ENCODE measurements around the gene MEGF8.
"Not testable (repeated sequence)": the region's sequence is repeated elsewhere in the genome, so short reads cannot be mapped to it uniquely, and the experiment has no call there.

The MEGF8 gene

GRCh38 chr19:42306646-42307045, 18.8 kb upstream of the MEGF8 start:
- no peak for FAIRE-seq

- FAIRE-seq, result no peak
These were observed 15.7 kb upstream of the MEGF8 start for GRCh38 chr19:42309686-42310085.

DNA sequence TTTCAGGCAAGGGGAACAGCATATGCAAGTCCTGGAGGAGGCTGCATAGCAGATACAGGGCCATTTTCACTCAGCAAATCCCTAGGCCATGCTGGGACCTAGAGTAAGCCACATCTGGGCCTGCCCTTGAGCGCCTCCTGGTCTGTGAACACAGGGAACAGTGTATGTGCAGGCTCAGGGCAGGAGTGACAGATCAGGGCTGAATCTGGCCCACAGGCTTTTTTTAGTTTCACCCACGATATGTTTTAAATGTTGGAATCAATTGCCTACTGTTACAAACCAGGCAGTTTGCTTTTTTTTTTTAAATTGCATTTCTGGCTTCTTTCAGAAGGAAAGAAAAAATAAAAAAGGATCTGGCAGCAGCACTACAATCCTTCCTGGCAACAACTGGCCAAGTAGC, 13.8 kb upstream of the MEGF8 start:
- no peak for FAIRE-seq

DNA sequence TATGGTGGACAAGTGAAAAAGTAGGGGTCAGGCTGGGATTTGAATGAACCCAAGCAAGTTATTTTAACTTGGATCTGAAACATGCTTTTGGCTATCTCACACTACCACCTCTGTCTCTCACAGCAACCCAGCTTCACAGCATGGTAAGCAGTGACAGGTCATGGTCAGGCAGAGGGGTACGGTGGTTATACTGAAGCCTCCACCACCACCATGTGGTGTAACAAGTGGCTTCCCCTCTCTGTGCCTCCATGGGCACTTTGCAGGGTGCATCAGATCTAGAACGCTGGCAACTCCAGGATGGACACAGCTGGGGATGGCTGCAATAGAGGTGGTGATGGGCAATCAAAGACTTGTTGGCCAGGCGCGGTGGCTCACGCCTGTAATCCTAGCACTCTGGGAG, 13.1 kb upstream of the MEGF8 start:
- no peak for FAIRE-seq

GRCh38 chr19:42313096-42313839, 12.2 kb upstream of the MEGF8 start, which contains the start of gene TMEM145:
TSS of gene TMEM145 (plus strand) at chr19:42313309. CDS start at chr19:42313377, 68 bp downstream.
- no peak for FAIRE-seq

DNA sequence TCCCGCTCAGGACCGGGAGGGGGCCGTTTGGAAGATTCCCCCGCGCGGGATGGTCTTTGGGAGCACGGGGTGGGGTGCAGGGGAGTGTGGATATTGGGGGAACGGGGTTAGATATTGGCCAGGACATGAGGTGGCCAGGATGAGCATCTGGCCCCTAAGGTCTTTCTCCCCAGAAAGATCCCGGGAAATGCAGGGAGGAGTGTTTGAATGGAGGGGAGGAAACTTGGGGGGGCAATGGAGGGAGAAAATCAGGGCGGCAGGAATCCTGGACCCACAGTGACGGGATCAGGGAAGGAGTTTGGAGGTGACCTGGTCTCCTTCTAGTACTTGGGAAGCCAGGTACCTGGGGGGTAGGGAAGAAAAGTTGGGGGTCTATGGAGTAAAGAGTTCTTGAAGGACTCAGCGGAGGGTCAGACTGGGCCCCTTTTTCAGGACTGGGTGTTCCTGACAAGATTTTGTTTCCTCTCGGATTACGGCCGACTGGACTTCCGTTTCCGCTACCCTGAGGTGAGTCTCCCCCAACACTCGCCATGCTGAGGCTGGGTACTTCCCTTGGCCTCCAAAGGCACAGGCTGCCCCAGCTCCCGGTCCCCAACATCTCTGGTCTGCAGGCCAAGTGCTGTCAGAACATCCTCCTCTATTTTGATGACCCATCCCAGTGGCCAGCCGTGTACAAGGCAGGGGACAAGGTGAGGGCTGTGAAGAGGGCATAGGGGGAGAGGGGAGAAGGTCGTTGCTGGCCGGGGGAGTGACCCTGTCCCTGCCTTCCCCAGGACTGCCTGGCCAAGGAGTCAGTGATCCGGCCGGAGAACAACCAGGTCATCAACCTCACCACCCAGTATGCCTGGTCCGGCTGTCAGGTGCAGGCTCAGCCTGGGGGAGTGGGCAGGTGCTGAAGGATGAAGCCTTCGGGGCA, 11.3 kb upstream of the MEGF8 start:
- no peak for FAIRE-seq

DNA sequence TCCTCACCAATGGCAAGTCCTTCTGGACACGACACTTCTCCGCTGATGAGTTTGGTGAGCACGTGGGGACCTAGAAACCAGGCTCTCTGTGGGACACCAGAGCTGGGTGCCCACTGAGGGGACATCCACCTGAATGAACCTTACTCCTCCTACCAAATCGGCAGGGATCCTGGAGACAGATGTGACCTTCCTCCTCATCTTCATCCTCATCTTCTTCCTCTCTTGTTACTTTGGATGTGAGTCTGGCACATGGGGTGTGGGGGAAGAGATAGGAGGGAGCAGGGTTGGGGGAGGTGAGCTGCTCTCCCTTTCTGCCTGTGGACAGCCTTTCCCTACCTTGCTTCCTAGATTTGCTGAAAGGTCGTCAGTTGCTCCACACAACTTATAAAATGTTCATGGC, 10.4 kb upstream of the MEGF8 start:
- no peak for FAIRE-seq

- no peak for FAIRE-seq
These were observed 8.9 kb upstream of the MEGF8 start for GRCh38 chr19:42316223-42317211.

DNA sequence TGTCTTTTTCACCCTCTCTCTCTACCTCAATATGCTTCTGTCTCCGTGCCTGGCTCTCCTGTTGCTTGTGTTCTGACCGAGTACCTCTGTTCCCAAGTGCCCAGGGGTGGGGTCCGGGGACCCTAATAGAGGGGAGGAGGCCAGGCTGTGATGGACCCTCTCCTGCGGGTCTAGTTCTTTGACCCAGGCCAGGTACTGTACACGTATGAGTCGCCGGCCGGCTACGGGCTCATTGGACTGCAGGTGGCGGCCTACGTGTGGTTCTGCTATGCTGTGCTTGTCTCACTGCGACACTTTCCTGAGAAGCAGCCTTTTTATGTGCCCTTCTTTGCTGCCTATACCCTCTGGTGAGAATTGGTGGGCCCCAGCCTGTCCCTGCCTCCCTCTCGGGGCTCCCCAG, 7.9 kb upstream of the MEGF8 start:
- FAIRE-seq, result no peak

GRCh38 chr19:42322305-42322704, 3.1 kb upstream of the MEGF8 start:
- no peak for FAIRE-seq

DNA sequence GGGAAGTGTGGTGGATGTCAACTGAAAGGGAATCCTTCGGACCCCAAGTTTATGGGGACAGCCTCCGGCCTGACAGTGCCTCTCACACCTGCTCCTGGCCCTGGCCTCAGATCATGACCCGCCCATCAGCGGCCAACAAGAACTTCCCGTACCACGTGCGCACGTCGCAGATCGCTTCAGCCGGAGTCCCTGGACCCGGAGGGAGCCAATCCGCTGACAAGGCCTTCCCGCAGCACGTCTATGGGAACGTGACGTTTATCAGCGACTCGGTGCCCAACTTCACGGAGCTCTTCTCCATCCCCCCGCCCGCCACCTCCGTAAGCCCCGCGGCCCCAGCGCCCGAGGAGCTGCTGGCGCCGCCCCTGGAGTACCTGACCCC, 2.0 kb upstream of the MEGF8 start:
- FAIRE-seq, result no peak

DNA sequence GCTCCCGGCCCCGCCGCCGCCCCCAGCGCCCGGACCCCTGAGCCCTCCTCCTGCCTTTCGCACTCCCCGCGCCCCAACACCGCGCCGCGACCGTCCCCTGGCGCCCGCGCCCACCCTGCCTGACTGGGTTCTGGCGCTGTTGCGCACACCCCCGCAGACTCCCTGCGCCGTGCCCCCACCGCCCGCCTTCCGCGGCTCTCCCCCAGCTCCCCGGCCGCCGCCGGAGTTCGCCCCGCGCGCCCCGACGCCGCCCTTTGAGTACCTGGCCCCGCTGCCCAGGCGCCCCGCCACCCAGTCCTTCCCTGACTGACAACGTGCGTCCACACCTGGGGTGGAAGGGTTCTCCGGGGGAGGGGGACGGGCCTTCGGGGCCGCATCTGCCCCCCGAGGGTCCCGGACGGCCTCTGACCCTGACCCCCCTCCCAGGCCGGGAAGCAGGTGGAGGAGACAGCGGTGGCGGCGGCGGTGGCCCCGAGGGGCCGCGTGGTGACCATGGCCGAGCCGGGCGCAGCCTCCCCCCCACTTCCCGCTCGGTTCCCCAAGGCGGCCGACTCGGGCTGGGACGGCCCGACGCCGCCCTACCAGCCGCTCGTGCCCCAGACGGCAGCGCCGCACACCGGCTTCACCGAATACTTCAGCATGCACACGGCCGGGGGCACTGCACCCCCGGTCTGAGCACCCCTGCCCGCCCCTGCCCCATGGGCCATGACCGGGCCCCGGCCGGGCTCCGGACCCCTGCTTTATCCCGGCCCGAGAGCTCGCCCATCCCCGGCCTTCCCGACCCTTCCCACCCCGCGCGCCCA, 1.4 kb upstream of the MEGF8 start:
- FAIRE-seq, result no peak

GRCh38 chr19:42324655-42325307, 654 bp upstream of the MEGF8 start:
- no peak for FAIRE-seq

GRCh38 chr19:42325896-42326771, 699 bp downstream of the MEGF8 start:
- FAIRE-seq, result no peak

- FAIRE-seq, result no peak
These were observed 1.5 kb downstream of the MEGF8 start for GRCh38 chr19:42326969-42327368.

DNA sequence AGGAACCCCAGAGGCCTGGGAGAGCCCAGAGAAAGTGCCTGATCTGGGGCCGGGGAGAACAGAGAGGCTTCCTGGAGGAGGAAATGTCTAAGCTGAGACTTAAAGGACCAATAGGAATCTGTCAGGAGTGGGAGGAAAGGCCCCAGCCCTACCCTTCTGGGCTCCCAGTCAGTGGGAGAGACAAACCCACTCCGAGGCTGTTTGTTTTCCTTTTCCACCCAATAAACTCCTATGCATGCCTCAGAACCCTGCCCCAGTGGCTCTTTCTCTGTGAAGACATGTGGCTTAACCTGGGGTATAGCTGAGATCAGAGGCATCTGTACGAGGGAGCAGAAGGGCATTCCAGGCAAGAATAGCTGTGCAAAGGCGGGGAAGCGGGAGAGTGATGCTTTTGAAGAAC, 1.9 kb downstream of the MEGF8 start:
- no peak for FAIRE-seq

GRCh38 chr19:42328106-42328505, 2.7 kb downstream of the MEGF8 start:
- FAIRE-seq, result no peak

- no peak for FAIRE-seq
These were observed 3.4 kb downstream of the MEGF8 start for GRCh38 chr19:42328854-42329253.

DNA sequence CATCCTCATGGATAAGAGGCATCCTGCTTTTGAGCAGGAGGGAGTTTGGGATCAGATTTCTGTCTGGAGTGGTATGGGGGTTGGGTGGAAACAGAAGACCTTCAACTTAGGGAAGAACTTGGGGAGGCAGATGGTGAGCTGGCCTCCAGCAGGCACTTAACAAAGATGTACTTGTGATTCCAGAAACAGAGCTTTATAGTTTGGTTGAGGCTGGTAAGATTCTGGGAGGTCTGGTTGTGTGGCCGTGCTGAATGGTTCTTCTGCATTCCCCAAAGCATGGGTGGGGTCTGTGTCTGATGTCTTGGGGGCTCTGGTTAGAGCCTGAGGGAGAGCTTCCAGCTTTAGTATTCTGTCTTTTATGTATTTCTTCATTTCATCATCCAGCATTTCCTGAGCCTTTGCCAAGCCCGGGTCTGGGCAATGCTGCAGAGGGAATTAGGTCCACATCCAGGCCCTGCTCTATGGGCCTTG, 4.8 kb downstream of the MEGF8 start:
- no peak for FAIRE-seq

DNA sequence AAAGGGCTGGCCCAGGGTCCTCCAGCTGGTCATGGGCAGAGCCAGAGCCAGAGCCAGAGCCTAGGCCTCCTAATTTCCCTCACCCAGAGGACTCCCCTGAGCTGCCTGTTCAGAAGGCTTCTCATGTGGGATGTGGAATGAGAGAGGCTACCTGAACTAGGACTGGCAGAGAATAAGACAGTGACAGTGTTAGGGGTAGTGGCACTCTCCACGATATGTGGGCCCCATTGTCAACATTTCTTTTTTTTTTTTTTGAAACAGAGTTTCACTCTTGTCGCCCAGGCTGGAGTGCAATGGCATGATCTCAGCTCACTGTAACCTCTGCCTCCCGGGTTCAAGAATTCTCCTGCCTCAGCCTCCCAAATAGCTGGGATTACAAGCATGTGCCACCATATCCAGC, 5.9 kb downstream of the MEGF8 start:
- FAIRE-seq, result not testable (repeated sequence)

Data from TTC549 (cell line).